HEK293 (cell line): ENCODE data around the gene MRPL43.

Source experiments
- CTCF ChIP-seq: fragments of 450-650 bp; formaldehyde crosslinking; IDR thresholded peaks from 2 replicates; pipeline ENCODE4 v1.5.1; 2016; ENCODE audit warnings: missing biosample characterization, missing genetic modification characterization
- SETDB1 ChIP-seq: IDR thresholded peaks from one replicate; pipeline ENCODE4 v1.6.1; 2017; ENCODE audit warnings: mild to moderate bottlenecking, low read length, moderate library complexity, mixed read lengths; ENCODE audit not compliant: insufficient read length
- YY1 ChIP-seq: fragments of 450-650 bp; formaldehyde crosslinking; IDR thresholded peaks from 2 replicates; pipeline ENCODE4 v1.5.1; 2018; ENCODE audit warnings: missing biosample characterization, missing genetic modification characterization
- ZNF280D ChIP-seq: fragments of 450-650 bp; formaldehyde crosslinking; IDR thresholded peaks from 2 replicates; pipeline ENCODE4 v1.5.1; 2016; ENCODE audit warnings: missing biosample characterization, missing genetic modification characterization
- ZNF501 ChIP-seq: fragments of 450-650 bp; formaldehyde crosslinking; IDR thresholded peaks from 2 replicates; pipeline ENCODE4 v1.5.1; 2016; ENCODE audit warnings: missing biosample characterization, missing genetic modification characterization
- ZNF626 ChIP-seq: fragments of 450-650 bp; sonication (Bioruptor Pico); formaldehyde crosslinking; IDR thresholded peaks from 2 replicates; pipeline ENCODE4 v1.5.1; 2018; ENCODE audit warnings: missing biosample characterization, missing genetic modification characterization, inconsistent platforms
- ZNF843 ChIP-seq: fragments of 450-650 bp; formaldehyde crosslinking; IDR thresholded peaks from 2 replicates; pipeline ENCODE4 v1.5.1; 2016; ENCODE audit warnings: missing biosample characterization, missing genetic modification characterization
- TF ChIP-seq, protein P1 (sequence below): fragments of 450-650 bp; formaldehyde crosslinking; IDR thresholded peaks from 2 replicates; pipeline ENCODE4 v1.5.1; 2016; ENCODE audit warnings: missing biosample characterization, missing genetic modification characterization

GRCh38 chr10:101021692-101022251 lies 34.5 kb upstream of the MRPL43 start:
- TF ChIP-seq ZNF626 (tag by site-specific recombination) (no peak), ZNF843 (tag by site-specific recombination) (no peak), ZNF501 (tag by site-specific recombination) (no peak), CTCF (tag by site-specific recombination) (no peak), SETDB1 (no peak), YY1 (tag by site-specific recombination) (no peak), ZNF280D (no peak)
- TF ChIP-seq, protein P1, sequence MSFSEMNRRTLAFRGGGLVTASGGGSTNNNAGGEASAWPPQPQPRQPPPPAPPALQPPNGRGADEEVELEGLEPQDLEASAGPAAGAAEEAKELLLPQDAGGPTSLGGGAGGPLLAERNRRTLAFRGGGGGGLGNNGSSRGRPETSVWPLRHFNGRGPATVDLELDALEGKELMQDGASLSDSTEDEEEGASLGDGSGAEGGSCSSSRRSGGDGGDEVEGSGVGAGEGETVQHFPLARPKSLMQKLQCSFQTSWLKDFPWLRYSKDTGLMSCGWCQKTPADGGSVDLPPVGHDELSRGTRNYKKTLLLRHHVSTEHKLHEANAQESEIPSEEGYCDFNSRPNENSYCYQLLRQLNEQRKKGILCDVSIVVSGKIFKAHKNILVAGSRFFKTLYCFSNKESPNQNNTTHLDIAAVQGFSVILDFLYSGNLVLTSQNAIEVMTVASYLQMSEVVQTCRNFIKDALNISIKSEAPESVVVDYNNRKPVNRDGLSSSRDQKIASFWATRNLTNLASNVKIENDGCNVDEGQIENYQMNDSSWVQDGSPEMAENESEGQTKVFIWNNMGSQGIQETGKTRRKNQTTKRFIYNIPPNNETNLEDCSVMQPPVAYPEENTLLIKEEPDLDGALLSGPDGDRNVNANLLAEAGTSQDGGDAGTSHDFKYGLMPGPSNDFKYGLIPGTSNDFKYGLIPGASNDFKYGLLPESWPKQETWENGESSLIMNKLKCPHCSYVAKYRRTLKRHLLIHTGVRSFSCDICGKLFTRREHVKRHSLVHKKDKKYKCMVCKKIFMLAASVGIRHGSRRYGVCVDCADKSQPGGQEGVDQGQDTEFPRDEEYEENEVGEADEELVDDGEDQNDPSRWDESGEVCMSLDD (tag by site-specific recombination) = no peak
